CD4-positive, alpha-beta T cell (primary cell): ENCODE results near the gene TMEM114. TPM values are rescaled to one million over a fixed set of nuclear protein-coding genes. Genes with fewer than 3 reads are reported as not detected.

Experiments used
- ATAC-seq: fragments of 200-7000 bp; cut with Tn5 transposase; one replicate; pipeline ENCODE4 v1.10.0; 2022; ENCODE audit warnings: mild to moderate bottlenecking; ENCODE audit not compliant: poor library complexity
- CTCF ChIA-PET: fragments of 350-600 bp; sonication (Branson Sonifier 250); formaldehyde crosslinking; loops from one replicate; lab custom pipeline; 2021; ENCODE audit warnings: antibody characterized with exemption, inconsistent platforms; lab: Charles Lee
- POLR2A ChIA-PET: fragments of 350-600 bp; sonication (Branson Sonifier 250); formaldehyde crosslinking; loops from one replicate; lab custom pipeline; 2021; ENCODE audit warnings: antibody characterized with exemption, inconsistent platforms; lab: Charles Lee
- DNase-seq, 14 experiments: peaks; one replicate each; pipeline ENCODE4 v3.0.0-alpha.2; 2013 to 2020; ENCODE audit warnings: mixed read lengths in 2 of 14
- H3K27ac ChIP-seq, 2 donors: one replicate each; pipeline versions ENCODE4 v1.5.1 to v1.7.0; 2013; ENCODE audit warnings: low read length in 2 of 2, low read depth in 1 of 2, mild to moderate bottlenecking in 1 of 2
- H3K27me3 ChIP-seq, 2 experiments: 1 replicate in 1 of 2; 2 replicates in 1 of 2; pipeline versions ENCODE4 v1.6.1 to v1.7.0; 2013; ENCODE audit warnings: low read length in 2 of 2, control low read depth in 1 of 2, mild to moderate bottlenecking in 1 of 2, moderate library complexity in 1 of 2; ENCODE audit not compliant: insufficient read depth in 2 of 2, control insufficient read depth in 1 of 2
- H3K36me3 ChIP-seq: one replicate; pipeline ENCODE4 v1.6.1; 2013; ENCODE audit warnings: low read length, control low read depth; ENCODE audit not compliant: insufficient read depth
- H3K4me1 ChIP-seq: one replicate; pipeline ENCODE4 v1.6.1; 2013; ENCODE audit warnings: low read length, control low read depth; ENCODE audit not compliant: insufficient read depth
- H3K4me3 ChIP-seq: one replicate; pipeline ENCODE4 v1.5.1; 2013; ENCODE audit warnings: mild to moderate bottlenecking, low read length, moderate library complexity
- H3K9me3 ChIP-seq, 2 experiments: 1 replicate in 1 of 2; 2 replicates in 1 of 2; pipeline versions ENCODE4 v1.6.1 to v1.7.0; 2013; ENCODE audit warnings: low read length in 2 of 2, mild to moderate bottlenecking in 2 of 2, control low read depth in 1 of 2, moderate library complexity in 1 of 2; ENCODE audit not compliant: control insufficient read depth in 1 of 2, insufficient read depth in 1 of 2
- H3K27ac Mint-ChIP-seq: one replicate; pipeline ENCODE4 v1.8.0; 2020; ENCODE audit warnings: mixed read lengths
- H3K27me3 Mint-ChIP-seq: one replicate; pipeline ENCODE4 v1.8.0; 2021; ENCODE audit warnings: mixed read lengths
- H3K36me3 Mint-ChIP-seq: one replicate; pipeline ENCODE4 v1.8.0; 2021; ENCODE audit warnings: low read depth, mixed read lengths
- H3K4me1 Mint-ChIP-seq: one replicate; pipeline ENCODE4 v1.8.0; 2021; ENCODE audit warnings: low read depth, mixed read lengths
- H3K4me3 Mint-ChIP-seq: one replicate; pipeline ENCODE4 v1.8.0; 2020; ENCODE audit warnings: mild to moderate bottlenecking, mixed read lengths
- H3K9me3 Mint-ChIP-seq: one replicate; pipeline ENCODE4 v1.8.0; 2020; ENCODE audit warnings: mixed read lengths
- CTCF ChIP-seq: fragments of 200-600 bp; IDR thresholded peaks from one replicate; pipeline ENCODE4 v1.8.0; 2022; ENCODE audit warnings: antibody characterized with exemption, mild to moderate bottlenecking
- intact Hi-C, 2 experiments: fragments of 100-400 bp; cut with DNase I in 1 of 2; cut with micrococcal nuclease in 1 of 2; formaldehyde crosslinking; loops; one replicate each; pipeline versions ENCODE4 v1.15.1 to v1.9.0; 2023 to 2025; cut with DNase I, micrococcal nuclease
- total RNA-seq, 174 experiments: library from RNA in 2 of 174; stranded (reverse) in 2 of 174; gene quantifications; one replicate each; pipeline ENCODE4 v1.2.3 and lab custom pipeline; 2021 to 2026

The TMEM114 gene
- total RNA-seq, 2 experiments from 2014 or later = not detected

DNA sequence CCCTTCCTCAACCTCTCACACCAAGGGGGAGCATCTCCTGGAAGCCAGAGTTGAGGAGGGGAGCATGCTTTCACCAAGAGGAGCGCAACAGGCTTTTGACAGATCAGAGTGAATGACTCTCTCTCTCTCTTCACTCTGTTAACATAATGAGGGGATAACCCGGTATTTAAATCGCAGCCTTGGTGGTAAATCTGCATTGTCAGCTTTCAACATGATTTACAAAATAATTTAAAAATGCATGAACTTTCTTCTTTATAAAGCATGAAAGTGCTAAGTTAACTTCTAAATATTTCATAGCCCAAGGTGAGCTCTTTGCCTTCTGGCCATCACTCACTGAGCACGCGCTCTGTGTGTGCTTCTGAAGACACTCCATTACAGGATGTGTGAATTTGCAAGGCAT is 61.8 kb downstream of the TMEM114 start:
- ChIA-PET POLR2A (no interaction called here), CTCF (no interaction called here)
- no peak for DNase-seq
- Mint-ChIP-seq H3K9me3 (no peaks in the 10 kb centered on the region), H3K4me1 (no peaks in the 10 kb centered on the region), H3K36me3 (no peaks in the 10 kb centered on the region), H3K27me3 (peaks cover 42% of the 10 kb centered on the region), H3K4me3 (no peak overlapping the region), H3K27ac (no peak overlapping the region)
- no peak for ATAC-seq
- Histone ChIP-seq H3K36me3 (no peaks in the 10 kb centered on the region), H3K9me3 (no peaks in the 10 kb centered on the region), H3K27me3 (peaks cover 5% of the 10 kb centered on the region in 2 experiments), H3K27ac (no peak overlapping the region), H3K4me3 (no peak overlapping the region), H3K4me1 (no peaks in the 10 kb centered on the region)
- no peak for TF ChIP-seq CTCF
- intact Hi-C loops = no loop called here

DNA sequence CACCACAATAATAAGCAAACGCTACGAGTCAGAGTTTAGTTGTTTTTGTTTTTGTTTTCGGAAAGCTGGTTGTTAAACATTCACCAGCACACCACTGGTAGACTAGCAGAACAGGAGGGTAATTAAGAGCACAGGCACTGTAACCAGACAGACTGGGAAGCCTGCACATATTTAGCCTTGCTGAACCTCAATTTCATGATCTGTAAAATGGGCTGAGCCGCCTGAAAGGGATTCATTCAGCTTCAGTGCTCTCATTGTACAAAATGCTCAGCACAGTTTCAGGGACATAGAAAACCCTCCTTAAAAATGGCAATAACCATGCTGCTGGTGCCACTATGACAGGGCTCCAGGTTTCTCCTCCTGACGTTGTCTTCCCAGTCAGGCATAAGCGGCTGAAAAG is 66.4 kb downstream of the TMEM114 start:
- POLR2A ChIA-PET = no interaction called here
- ATAC-seq = no peak
- Mint-ChIP-seq H3K4me3 (no peak overlapping the region), H3K9me3 (no peaks in the 10 kb centered on the region), H3K4me1 (no peaks in the 10 kb centered on the region), H3K36me3 (no peaks in the 10 kb centered on the region), H3K27me3 (peaks cover 37% of the 10 kb centered on the region), H3K27ac (no peak overlapping the region)
- CTCF ChIA-PET = no interaction called here
- Histone ChIP-seq H3K4me3 (no peak overlapping the region), H3K36me3 (no peaks in the 10 kb centered on the region), H3K4me1 (no peaks in the 10 kb centered on the region), H3K27ac (no peak overlapping the region), H3K9me3 (no peaks in the 10 kb centered on the region), H3K27me3 (peaks cover 0 to 5% of the 10 kb centered on the region in 2 experiments)
- intact Hi-C loops = no loop called here
- DNase-seq = no peak
- no peak for TF ChIP-seq CTCF

DNA sequence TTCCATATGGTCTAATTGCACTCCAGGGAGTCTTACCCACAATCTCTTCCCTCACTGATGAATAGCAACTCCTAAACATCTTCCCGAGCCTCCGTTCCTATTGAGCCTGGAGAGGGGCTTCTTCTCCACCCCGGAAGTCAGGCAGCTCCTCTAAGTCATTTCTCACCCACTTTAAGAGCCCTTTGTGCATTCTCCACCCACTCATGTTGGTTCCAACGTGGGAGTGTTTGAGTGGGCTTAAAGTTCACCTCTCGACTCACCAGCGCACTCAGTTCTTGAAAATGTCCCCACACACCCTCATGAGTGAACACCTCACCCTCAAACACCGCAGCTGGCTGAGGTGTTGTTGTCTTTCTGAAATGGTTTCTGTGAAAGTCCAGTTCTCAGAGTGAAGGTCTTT is 67.6 kb downstream of the TMEM114 start:
- H3K36me3 Mint-ChIP-seq = no peaks in the 10 kb centered on the region
- no peak for TF ChIP-seq CTCF
- H3K4me1 Mint-ChIP-seq = no peaks in the 10 kb centered on the region
- ChIA-PET POLR2A (no interaction called here), CTCF (no interaction called here)
- DNase-seq = no peak
- H3K27me3 Mint-ChIP-seq = peaks cover 30% of the 10 kb centered on the region
- Histone ChIP-seq H3K27me3 (no peaks in the 10 kb centered on the region), H3K4me1 (no peaks in the 10 kb centered on the region), H3K36me3 (no peaks in the 10 kb centered on the region), H3K27ac (no peak overlapping the region), H3K9me3 (no peaks in the 10 kb centered on the region), H3K4me3 (no peak overlapping the region)
- H3K27ac Mint-ChIP-seq = no peak overlapping the region
- ATAC-seq = no peak
- no peak overlapping the region for H3K4me3 Mint-ChIP-seq
- intact Hi-C loops = no loop called here
- H3K9me3 Mint-ChIP-seq = no peaks in the 10 kb centered on the region
